NT2/D1 (cell line): ENCODE results near the gene MAP3K20.

Experiments used
- DNase-seq: peaks from one replicate; pipeline ENCODE4 v3.0.0-alpha.2; 2011; ENCODE audit warnings: low read depth, low spot score
- H3K27me3 ChIP-seq: 2 replicates; pipeline ENCODE4 v1.6.0; 2011; ENCODE audit warnings: mild to moderate bottlenecking; ENCODE audit not compliant: insufficient read length, insufficient read depth
- H3K36me3 ChIP-seq: 2 replicates; pipeline ENCODE4 v1.6.1; 2011; ENCODE audit warnings: mild to moderate bottlenecking, low read length, mixed read lengths; ENCODE audit not compliant: insufficient read depth, insufficient read length
- H3K4me1 ChIP-seq: 2 replicates; pipeline ENCODE4 v1.5.1; 2011; ENCODE audit not compliant: insufficient read depth, insufficient read length
- H3K4me3 ChIP-seq: 2 replicates; pipeline ENCODE4 v1.5.1; 2011; ENCODE audit warnings: low read depth; ENCODE audit not compliant: insufficient read length
- H3K9ac ChIP-seq: 2 replicates; pipeline ENCODE4 v1.6.0; 2011; ENCODE audit warnings: low read depth; ENCODE audit not compliant: insufficient read length
- H3K9me3 ChIP-seq: 2 replicates; pipeline ENCODE4 v1.5.1; 2011; ENCODE audit warnings: mild to moderate bottlenecking, low read length; ENCODE audit not compliant: insufficient read depth
- SUZ12 ChIP-seq: IDR thresholded peaks from 2 replicates; pipeline ENCODE4 v1.6.1; 2011; ENCODE audit not compliant: insufficient read length, insufficient read depth; ENCODE audit errors: extremely low read depth
- YY1 ChIP-seq: IDR thresholded peaks from 2 replicates; pipeline ENCODE4 v1.6.1; 2011; ENCODE audit not compliant: insufficient read length, insufficient read depth
- ZNF274 ChIP-seq: IDR thresholded peaks from 2 replicates; pipeline ENCODE4 v1.6.1; 2011; ENCODE audit warnings: mild to moderate bottlenecking, low read depth, low read length

The MAP3K20 gene

DNA sequence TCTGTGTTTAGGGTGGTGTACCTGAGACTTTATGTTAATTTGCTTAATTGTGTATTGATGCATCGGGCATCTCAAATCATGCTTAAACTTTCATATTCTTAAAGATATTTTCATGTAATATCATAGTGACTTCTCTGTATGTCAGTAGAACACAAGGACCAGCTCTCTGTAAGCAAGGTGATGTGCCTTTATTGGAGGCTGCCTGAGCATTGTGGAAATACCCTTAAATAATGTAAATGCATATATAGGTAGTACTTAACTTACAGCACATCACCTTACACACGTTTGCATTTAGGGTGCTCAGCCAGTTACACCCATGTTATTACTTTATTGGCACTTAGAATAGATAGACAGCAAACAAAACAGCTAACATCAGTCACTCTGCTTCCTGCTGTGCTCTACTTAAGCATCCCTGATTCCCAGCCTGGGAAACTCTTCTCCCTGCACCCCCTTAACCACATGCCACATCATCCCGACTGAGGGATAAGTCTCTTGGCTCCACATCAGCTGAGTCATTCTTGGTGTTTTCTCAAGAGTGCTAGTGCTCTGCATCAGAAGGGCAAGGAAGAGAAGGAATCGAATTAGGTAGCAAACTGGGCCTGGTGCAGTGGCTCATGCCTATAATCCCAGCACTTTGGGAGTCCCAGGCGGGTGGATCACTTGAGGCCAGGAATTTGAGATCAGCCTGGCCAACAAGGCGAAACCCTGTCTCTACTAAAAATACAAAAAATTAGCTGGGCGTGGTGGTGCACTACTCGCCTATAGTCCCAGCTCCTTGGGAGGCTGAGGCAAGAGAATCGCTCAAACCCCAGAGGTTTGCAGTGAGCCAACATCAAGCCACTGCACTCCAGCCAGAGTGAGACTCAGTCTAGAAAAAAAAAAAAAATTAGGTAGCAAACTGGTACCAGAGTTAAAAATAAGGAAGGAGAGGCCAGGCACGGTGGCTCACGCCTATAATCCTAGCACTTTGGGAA lies 108.7 kb downstream of the MAP3K20 start:
- H3K9ac ChIP-seq = no peak overlapping the region
- H3K9me3 ChIP-seq = no peaks in the 10 kb centered on the region
- H3K4me3 ChIP-seq = no peak overlapping the region
- no peaks in the 10 kb centered on the region for H3K4me1 ChIP-seq
- H3K36me3 ChIP-seq = no peaks in the 10 kb centered on the region
- TF ChIP-seq SUZ12 (no peak), YY1 (no peak), ZNF274 (no peak)
- DNase-seq = peak; percentile 89
- no peaks in the 10 kb centered on the region for H3K27me3 ChIP-seq

DNA sequence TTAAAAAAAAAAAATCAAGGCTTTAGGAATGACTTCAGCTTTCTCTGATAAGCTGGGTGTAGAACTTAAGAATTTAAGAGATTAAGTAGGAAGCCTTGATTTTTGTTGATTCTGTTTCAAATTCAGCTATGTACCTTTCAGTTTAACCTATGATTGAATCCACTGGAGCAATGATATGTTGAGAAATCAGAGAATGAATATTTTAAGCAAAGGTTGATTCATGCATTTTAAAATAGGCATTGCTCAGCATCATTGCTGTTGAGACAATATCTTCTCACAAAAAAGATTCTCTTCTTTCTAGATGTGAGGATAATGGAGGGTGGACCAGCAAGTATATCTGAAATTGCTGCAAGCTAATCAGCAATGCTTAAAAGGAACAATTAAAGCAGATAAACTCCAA lies 109.8 kb downstream of the MAP3K20 start:
- H3K27me3 ChIP-seq = no peaks in the 10 kb centered on the region
- TF ChIP-seq ZNF274 (no peak), YY1 (no peak), SUZ12 (no peak)
- DNase-seq = no peak
- no peaks in the 10 kb centered on the region for H3K36me3 ChIP-seq
- no peaks in the 10 kb centered on the region for H3K9me3 ChIP-seq
- no peak overlapping the region for H3K4me3 ChIP-seq
- no peak overlapping the region for H3K9ac ChIP-seq
- H3K4me1 ChIP-seq = no peaks in the 10 kb centered on the region

DNA sequence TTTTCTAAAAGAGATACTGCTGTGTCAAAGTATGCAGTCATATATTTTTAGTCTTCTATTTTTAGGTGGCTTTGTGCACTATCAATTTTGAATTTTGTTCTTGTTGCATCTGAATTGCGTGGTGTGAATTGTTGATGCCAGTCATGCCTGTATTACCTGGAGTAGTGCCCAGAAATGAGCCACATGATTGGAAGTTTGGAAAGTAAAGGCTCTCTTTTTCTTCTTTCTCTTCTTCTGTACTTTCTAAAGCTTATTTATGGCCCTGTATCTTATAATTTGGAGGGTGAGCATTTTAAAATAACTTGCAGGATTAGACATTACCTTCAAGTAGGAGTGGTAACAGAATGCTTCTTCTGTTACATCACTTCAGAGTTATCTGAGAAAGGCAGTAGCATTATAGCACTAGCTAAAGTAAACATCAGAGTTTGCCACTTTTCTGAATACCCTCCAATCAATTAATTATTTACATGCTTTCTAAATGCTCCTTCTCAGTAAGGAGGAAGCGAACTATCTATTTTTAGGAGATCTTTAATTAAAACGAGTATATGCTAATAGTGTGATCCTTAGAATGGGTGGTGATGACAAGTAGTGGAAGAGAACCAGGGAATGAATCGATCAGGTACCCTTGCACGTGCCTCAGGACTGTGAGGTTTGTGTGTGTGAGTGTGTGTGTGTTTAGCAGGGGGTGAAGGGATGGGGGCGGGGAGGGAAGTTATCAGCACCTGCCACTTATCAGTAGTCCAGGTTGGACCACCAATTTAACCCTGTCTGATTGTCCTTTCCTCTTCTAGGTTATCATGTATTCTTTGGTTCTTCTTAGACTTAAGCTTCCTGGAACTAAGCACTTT lies 112.5 kb downstream of the MAP3K20 start:
- Histone ChIP-seq H3K36me3 (peaks cover 3% of the 10 kb centered on the region), H3K4me1 (no peaks in the 10 kb centered on the region), H3K27me3 (no peaks in the 10 kb centered on the region), H3K9ac (no peak overlapping the region), H3K9me3 (no peaks in the 10 kb centered on the region), H3K4me3 (no peak overlapping the region)
- TF ChIP-seq YY1 = no peak
- TF ChIP-seq SUZ12 = no peak
- no peak for TF ChIP-seq ZNF274
- DNase-seq = no peak

DNA sequence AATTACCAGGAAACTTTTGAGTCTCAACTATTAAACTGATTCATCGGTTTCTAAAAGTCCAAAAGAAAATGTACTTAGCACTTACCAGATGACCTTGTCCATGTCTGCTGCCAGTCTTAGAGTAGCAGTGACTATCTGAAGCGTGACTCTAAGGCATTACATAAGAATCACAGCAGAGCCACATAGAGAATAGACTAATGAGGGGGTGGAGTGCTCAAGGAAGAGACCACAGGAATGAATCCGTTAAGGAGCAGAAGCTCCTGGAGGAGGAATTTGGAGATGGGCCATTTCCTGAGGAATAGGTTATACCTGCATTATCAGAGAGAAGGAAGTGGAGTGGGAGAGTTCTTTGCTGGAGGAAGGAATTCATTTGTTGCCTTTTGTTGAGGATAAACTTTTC lies 116.0 kb downstream of the MAP3K20 start:
- Histone ChIP-seq H3K36me3 (peaks cover 3% of the 10 kb centered on the region), H3K4me1 (peaks cover 5% of the 10 kb centered on the region), H3K9ac (no peak overlapping the region), H3K27me3 (no peaks in the 10 kb centered on the region), H3K9me3 (no peaks in the 10 kb centered on the region), H3K4me3 (no peak overlapping the region)
- peak; percentile 89 for DNase-seq
- TF ChIP-seq SUZ12 (no peak), ZNF274 (no peak), YY1 (no peak)

DNA sequence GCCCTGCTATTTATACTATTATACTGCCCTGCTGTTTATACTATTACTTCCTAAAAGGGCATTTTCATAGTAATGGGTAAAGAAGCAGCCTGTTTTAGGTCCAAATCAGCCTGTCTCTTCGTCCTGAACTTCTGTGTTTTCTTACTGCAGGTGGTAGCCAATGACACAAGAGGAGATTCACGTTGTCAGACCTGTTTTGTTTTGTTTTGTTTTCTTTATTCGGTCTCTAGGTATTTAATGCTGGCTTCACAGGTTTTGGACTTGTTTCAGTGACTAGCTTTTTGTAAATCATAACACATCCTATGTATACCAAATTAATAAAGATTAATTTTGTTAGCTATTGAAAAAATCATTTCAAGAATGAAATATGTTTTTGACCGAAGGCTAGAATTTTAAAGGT lies 116.4 kb downstream of the MAP3K20 start:
- Histone ChIP-seq H3K36me3 (peaks cover 3% of the 10 kb centered on the region), H3K4me1 (peaks cover 5% of the 10 kb centered on the region), H3K27me3 (no peaks in the 10 kb centered on the region), H3K4me3 (no peak overlapping the region), H3K9ac (no peak overlapping the region), H3K9me3 (no peaks in the 10 kb centered on the region)
- DNase-seq = no peak
- TF ChIP-seq ZNF274 (no peak), SUZ12 (no peak), YY1 (no peak)

DNA sequence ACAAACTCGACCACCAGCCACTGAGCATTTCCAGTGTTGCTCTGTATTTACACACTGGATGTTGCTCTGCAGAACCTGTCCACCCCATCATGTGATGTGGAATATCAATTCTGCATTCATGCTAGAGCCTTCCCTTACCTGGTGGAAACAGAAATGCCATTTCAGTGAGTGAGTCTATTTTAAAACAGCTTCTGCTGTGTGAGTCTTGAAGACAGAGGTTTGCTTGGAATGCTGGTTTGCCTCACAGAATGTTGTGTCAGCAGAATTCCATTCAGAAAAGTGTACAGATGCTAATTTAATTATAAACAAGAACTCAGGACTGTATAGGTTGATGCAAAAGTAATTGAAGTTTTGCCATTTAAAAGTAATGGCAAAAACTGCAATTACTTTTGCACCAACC lies 118.3 kb downstream of the MAP3K20 start:
- Histone ChIP-seq H3K9ac (no peak overlapping the region), H3K9me3 (no peaks in the 10 kb centered on the region), H3K27me3 (no peaks in the 10 kb centered on the region), H3K36me3 (peaks cover 10% of the 10 kb centered on the region), H3K4me3 (no peak overlapping the region), H3K4me1 (peaks cover 5% of the 10 kb centered on the region)
- no peak for TF ChIP-seq ZNF274
- TF ChIP-seq YY1 = no peak
- TF ChIP-seq SUZ12 = no peak
- no peak for DNase-seq

DNA sequence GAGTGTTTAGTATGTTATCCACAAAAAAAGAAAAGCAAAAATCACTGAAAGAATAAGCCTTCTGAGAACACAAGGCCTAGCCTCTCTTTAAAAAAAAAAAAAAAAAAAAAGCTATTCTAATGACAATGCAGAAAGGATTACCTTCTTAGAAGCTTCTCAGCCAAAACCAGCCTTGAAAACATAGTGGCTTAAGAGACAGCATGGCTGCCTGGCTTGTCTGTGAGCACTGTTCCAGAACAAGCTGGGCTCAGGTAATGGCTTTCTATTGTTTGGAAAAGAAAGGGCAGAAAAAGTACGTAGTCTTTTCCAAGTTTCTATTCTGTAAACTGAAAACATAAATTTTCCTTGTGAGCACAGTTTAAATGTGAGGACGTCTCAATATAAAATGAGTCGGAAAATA lies 119.5 kb downstream of the MAP3K20 start:
- H3K27me3 ChIP-seq = no peaks in the 10 kb centered on the region
- no peak for TF ChIP-seq SUZ12
- no peak for TF ChIP-seq YY1
- TF ChIP-seq ZNF274 = no peak
- DNase-seq = no peak
- no peak overlapping the region for H3K9ac ChIP-seq
- no peaks in the 10 kb centered on the region for H3K9me3 ChIP-seq
- H3K36me3 ChIP-seq = peaks cover 10% of the 10 kb centered on the region
- no peak overlapping the region for H3K4me3 ChIP-seq
- H3K4me1 ChIP-seq = peaks cover 5% of the 10 kb centered on the region
